Cardiac muscle cell (in vitro differentiated cells and primary cell): ENCODE measurements around the gene CCNH. TPM values are rescaled to one million over a fixed set of nuclear protein-coding genes. Genes with fewer than 3 reads are reported as not detected.

Experiments
- DNase-seq, 2 donors: peaks; one replicate each; pipeline versions ENCODE4 v3.0.0 to v3.0.0-alpha.2; 2010 to 2017; ENCODE audit warnings: low read depth in 1 of 2, low spot score in 1 of 2
- H3K27ac ChIP-seq: fragments of 200-600 bp; sonication (generic); 2 replicates; pipeline ENCODE4 v1.5.1; 2016
- H3K27me3 ChIP-seq: fragments of 200-600 bp; sonication (generic); 2 replicates; pipeline ENCODE4 v1.6.0; 2016; ENCODE audit warnings: control low read depth
- H3K36me3 ChIP-seq: fragments of 200-600 bp; sonication (generic); 2 replicates; pipeline ENCODE4 v1.5.1; 2016; ENCODE audit warnings: control low read depth
- H3K4me1 ChIP-seq: fragments of 200-600 bp; sonication (generic); 2 replicates; pipeline ENCODE4 v1.8.1; 2017; ENCODE audit warnings: low read depth, mild to moderate bottlenecking, mixed run types
- H3K4me3 ChIP-seq: fragments of 200-600 bp; sonication (generic); 2 replicates; pipeline ENCODE4 v1.5.1; 2016; ENCODE audit warnings: mild to moderate bottlenecking
- H3K9me3 ChIP-seq: fragments of 200-600 bp; sonication (generic); 2 replicates; pipeline ENCODE4 v1.5.1; 2017; ENCODE audit warnings: low read depth, mild to moderate bottlenecking, control low read depth
- polyA plus RNA-seq: library from polyadenylated mRNA; unstranded; fragments of >200 nt; fragmentation: Nextera tagmentation; extraction: Ambion mirVana; gene quantifications from 2 replicates; pipeline ENCODE4 v1.2.1, GENCODE V29; 2016
- total RNA-seq: library from RNA; depleted of rRNA; stranded (reverse); fragments of >200 nt; gene quantifications from 2 replicates; pipeline ENCODE4 v1.2.3, GENCODE V29; 2016
- TF ChIP-seq, protein P1 (sequence below): IDR thresholded peaks from 2 replicates; pipeline ENCODE4 v1.5.1; 2012; ENCODE audit warnings: low read depth, mild to moderate bottlenecking, low read length

The CCNH gene
- total RNA-seq (50.9 and 72.2 TPM in 2 replicates), polyA plus RNA-seq (37.6 and 64.7 TPM in 2 replicates)

DNA sequence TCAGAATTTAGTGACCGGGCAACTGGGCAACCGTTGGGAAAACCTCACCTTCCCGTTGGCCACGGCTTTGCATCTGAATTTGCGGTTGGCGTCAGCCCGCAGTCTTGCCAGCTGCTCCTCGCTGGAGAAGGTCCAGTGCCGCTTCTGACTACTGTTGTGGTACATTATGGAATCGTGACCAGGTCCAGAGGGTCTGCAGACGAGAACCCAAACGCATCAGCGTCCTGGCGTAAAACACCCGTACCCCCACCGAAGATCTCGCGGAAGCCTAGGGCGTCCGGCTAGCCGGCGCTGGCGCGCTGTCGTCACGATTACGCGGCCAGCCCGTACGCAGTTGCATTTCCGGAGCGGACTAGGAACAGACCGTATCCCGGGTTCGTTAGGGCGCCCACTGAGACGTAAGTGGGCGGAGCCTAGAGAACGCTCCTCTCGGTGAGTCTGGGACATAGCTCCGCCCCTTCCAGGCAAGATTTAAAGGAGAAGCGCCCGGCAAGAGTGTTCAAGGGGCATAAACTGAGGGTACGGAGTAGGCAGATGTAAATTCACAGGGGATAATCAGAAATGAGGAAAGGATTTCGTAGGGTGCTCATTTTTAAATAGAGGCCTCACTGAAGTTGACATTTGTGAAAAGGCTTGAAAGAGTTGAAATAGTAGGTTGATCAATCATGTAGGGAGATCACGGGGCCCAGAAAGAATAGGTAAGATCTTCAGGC, at the start of gene CCNH:
Gene CCNH, minus strand, starts transcription at position 301 of the 713 bp plus-strand sequence. Its CDS starts 136 bp downstream, at position 165.
- Histone ChIP-seq H3K27ac (peak within 1 kb of the TSS; percentile 94), H3K9me3 (no peaks in the 10 kb centered on the region), H3K36me3 (peaks cover 14% of the 10 kb centered on the region), H3K27me3 (no peaks in the 10 kb centered on the region), H3K4me3 (peak within 1 kb of the TSS; percentile 83), H3K4me1 (no peaks in the 10 kb centered on the region)
- TF ChIP-seq, protein P1, sequence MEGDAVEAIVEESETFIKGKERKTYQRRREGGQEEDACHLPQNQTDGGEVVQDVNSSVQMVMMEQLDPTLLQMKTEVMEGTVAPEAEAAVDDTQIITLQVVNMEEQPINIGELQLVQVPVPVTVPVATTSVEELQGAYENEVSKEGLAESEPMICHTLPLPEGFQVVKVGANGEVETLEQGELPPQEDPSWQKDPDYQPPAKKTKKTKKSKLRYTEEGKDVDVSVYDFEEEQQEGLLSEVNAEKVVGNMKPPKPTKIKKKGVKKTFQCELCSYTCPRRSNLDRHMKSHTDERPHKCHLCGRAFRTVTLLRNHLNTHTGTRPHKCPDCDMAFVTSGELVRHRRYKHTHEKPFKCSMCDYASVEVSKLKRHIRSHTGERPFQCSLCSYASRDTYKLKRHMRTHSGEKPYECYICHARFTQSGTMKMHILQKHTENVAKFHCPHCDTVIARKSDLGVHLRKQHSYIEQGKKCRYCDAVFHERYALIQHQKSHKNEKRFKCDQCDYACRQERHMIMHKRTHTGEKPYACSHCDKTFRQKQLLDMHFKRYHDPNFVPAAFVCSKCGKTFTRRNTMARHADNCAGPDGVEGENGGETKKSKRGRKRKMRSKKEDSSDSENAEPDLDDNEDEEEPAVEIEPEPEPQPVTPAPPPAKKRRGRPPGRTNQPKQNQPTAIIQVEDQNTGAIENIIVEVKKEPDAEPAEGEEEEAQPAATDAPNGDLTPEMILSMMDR, result no peak
- DNase-seq, result peak; percentile 99 to 100

DNA sequence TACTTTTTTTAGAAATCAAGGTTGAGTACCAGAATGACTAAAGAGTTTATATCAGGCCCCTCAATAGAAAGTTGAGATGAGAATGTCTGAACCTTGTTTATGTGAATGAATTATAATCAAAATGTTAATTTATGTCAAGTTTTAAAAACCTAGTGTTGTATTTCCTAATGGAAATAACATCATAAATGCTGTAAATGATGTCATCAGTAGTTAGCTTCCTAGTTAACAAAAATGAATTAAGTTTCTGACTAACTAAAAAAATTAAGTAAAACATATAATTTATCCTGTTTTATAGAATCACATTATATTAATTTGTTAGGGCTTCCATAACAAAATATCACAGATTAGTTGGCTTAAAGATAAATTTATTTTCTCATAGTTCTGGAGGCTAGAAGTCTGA, 45.0 kb upstream of the CCNH start:
- Histone ChIP-seq H3K4me3 (no peak overlapping the region), H3K36me3 (no peaks in the 10 kb centered on the region), H3K9me3 (no peaks in the 10 kb centered on the region), H3K27ac (no peak overlapping the region), H3K27me3 (no peaks in the 10 kb centered on the region), H3K4me1 (no peaks in the 10 kb centered on the region)
- no peak for DNase-seq
- TF ChIP-seq, protein P1, result no peak

DNA sequence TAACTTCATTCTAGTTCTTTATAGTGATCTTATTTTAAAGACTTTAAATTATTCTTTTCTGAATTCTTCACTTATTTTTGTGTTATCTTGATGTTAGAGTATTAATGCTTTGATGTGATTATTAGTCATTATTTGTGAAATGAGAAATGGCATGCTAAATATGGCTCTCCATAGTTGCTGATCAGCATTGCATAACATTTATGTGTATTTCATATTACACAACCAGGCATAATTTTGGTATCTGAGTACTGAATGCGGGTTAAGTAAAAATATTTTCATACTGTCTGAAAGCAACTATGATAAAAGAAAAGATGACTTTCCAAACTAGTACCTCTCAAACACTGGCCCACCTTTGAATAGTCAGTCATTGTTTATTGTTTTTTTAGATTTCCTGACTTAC, 41.1 kb upstream of the CCNH start:
- no peaks in the 10 kb centered on the region for H3K27me3 ChIP-seq
- TF ChIP-seq, protein P1, result no peak
- H3K4me1 ChIP-seq, result no peaks in the 10 kb centered on the region
- DNase-seq, result no peak
- no peaks in the 10 kb centered on the region for H3K36me3 ChIP-seq
- H3K9me3 ChIP-seq, result no peaks in the 10 kb centered on the region
- H3K27ac ChIP-seq, result no peak overlapping the region
- H3K4me3 ChIP-seq, result no peak overlapping the region

DNA sequence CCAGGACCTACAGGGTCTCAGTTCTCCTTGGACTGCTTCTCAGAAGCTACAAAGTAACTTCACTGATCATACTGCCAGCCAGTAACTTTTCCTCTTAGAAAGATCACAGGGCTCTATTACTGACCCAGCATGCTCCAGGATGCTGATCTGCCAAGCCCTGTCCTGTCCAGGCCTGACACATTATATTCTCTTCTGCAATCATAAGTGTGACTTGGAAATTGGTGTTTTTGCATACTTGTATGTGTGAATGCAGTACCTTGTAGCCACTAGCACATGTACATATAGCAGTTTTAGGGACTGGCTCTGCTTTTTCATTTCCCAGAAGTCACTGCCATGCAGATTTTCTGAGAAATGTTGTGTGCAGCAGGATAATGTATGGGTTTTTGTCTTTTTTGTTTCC, 40.1 kb upstream of the CCNH start:
- Histone ChIP-seq H3K4me1 (no peaks in the 10 kb centered on the region), H3K36me3 (no peaks in the 10 kb centered on the region), H3K4me3 (no peak overlapping the region), H3K9me3 (no peaks in the 10 kb centered on the region), H3K27ac (no peak overlapping the region), H3K27me3 (no peaks in the 10 kb centered on the region)
- no peak for DNase-seq
- TF ChIP-seq, protein P1, result no peak

DNA sequence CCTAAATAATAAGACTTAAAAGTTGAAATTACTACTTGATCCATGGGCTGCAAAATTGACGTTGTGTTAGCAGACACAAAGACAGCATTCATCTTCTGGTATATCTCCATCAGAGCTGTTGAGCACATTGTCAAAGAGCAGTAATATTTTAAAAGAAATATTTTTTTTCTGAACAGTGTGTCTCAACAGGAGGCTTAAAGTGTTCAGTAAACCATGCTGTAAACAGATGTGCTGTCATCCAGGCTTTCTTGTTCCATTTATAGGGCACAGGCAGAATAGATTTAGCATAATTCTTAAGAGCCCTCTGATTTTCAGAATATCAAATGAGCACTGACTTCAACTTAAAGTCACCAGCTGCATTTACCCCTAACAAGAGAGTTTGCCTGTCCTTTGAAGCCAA, 29.7 kb upstream of the CCNH start:
- Histone ChIP-seq H3K36me3 (no peaks in the 10 kb centered on the region), H3K27me3 (no peaks in the 10 kb centered on the region), H3K4me1 (no peaks in the 10 kb centered on the region), H3K9me3 (no peaks in the 10 kb centered on the region), H3K27ac (no peak overlapping the region), H3K4me3 (no peak overlapping the region)
- DNase-seq, result no peak
- TF ChIP-seq, protein P1, result no peak
